ENCODE data around the gene CFAP58.

The CFAP58 gene

GRCh38 chr10:104380336-104380735 is 26.7 kb downstream of the CFAP58 start:
- TF ChIP-seq REST (IDR thresholded peaks at IDR 0.05; ENCODE audit: insufficient read depth in 1 of 2, low read depth in 2 of 2, low read length in 2 of 2) = no peak
- TF ChIP-seq SIN3A (IDR thresholded peaks at IDR 0.05; ENCODE audit: borderline replicate concordance, insufficient read depth, low read length) = no peak
- TF ChIP-seq FOXP2 (optimal IDR thresholded peaks at IDR 0.05; ENCODE audit: borderline replicate concordance, extremely low read depth, extremely low read length, insufficient read depth) = no peak
- no peak for TF ChIP-seq TAF1 (IDR thresholded peaks at IDR 0.05; ENCODE audit: borderline replicate concordance, insufficient read depth, low read length)
- no peak for TF ChIP-seq POLR2AphosphoS5 (IDR thresholded peaks at IDR 0.05; ENCODE audit: low read depth, low read length)

GRCh38 chr10:104387130-104387888 is 33.7 kb downstream of the CFAP58 start:
- TF ChIP-seq REST (IDR thresholded peaks at IDR 0.05; ENCODE audit: insufficient read depth in 1 of 2, low read depth in 2 of 2, low read length in 2 of 2) (no peak), POLR2AphosphoS5 (IDR thresholded peaks at IDR 0.05; ENCODE audit: low read depth, low read length) (no peak), FOXP2 (optimal IDR thresholded peaks at IDR 0.05; ENCODE audit: borderline replicate concordance, extremely low read depth, extremely low read length, insufficient read depth) (no peak), TAF1 (IDR thresholded peaks at IDR 0.05; ENCODE audit: borderline replicate concordance, insufficient read depth, low read length) (no peak), SIN3A (IDR thresholded peaks at IDR 0.05; ENCODE audit: borderline replicate concordance, insufficient read depth, low read length) (no peak)

GRCh38 chr10:104388830-104389229 is 35.2 kb downstream of the CFAP58 start:
- TF ChIP-seq SIN3A (IDR thresholded peaks at IDR 0.05; ENCODE audit: borderline replicate concordance, insufficient read depth, low read length) (no peak), REST (IDR thresholded peaks at IDR 0.05; ENCODE audit: insufficient read depth in 1 of 2, low read depth in 2 of 2, low read length in 2 of 2) (no peak), POLR2AphosphoS5 (IDR thresholded peaks at IDR 0.05; ENCODE audit: low read depth, low read length) (no peak)

GRCh38 chr10:104391150-104391968 is 37.7 kb downstream of the CFAP58 start:
- TF ChIP-seq REST (IDR thresholded peaks at IDR 0.05; ENCODE audit: insufficient read depth in 1 of 2, low read depth in 2 of 2, low read length in 2 of 2) (no peak), FOXP2 (optimal IDR thresholded peaks at IDR 0.05; ENCODE audit: borderline replicate concordance, extremely low read depth, extremely low read length, insufficient read depth) (no peak), SIN3A (IDR thresholded peaks at IDR 0.05; ENCODE audit: borderline replicate concordance, insufficient read depth, low read length) (no peak)
